ENCODE results near the gene WASF3.

DNA sequence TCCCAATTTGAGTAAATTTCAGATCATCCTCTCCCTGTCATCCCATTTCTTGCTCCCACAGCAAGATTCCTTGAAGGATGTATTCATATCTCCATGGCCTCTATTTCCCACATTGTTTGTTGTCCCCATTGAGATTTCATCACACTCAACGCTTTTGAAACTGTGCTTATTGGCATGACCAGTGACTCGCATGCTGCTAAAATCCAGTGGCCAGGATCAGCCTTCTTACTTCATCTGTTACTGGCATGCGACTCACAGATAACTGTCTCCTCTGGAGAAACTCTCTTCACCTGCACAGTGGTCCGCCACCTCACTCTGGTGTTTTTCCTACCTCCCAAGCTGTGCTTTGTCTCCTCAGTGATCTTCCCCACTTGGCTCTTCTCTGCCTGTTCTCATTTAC is 95.8 kb downstream of the WASF3 start:
- TF ChIP-seq, protein P1, sequence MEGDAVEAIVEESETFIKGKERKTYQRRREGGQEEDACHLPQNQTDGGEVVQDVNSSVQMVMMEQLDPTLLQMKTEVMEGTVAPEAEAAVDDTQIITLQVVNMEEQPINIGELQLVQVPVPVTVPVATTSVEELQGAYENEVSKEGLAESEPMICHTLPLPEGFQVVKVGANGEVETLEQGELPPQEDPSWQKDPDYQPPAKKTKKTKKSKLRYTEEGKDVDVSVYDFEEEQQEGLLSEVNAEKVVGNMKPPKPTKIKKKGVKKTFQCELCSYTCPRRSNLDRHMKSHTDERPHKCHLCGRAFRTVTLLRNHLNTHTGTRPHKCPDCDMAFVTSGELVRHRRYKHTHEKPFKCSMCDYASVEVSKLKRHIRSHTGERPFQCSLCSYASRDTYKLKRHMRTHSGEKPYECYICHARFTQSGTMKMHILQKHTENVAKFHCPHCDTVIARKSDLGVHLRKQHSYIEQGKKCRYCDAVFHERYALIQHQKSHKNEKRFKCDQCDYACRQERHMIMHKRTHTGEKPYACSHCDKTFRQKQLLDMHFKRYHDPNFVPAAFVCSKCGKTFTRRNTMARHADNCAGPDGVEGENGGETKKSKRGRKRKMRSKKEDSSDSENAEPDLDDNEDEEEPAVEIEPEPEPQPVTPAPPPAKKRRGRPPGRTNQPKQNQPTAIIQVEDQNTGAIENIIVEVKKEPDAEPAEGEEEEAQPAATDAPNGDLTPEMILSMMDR (IDR thresholded peaks at IDR 0.05): no peak
- TF ChIP-seq POLR2A (IDR thresholded peaks at IDR 0.05): no peak

Measured in esophagus squamous epithelium (tissue), 4 donors.